Mesothelial cell of epicardium (in vitro differentiated cells): Measurements from ENCODE around the gene C5orf58. TPM values are rescaled to one million over a fixed set of nuclear protein-coding genes. Genes with fewer than 3 reads are reported as not detected.
A peak's percentile ranks its signal among the peaks of the same experiment; 100 is the strongest.

Source experiments
- DNase-seq, 2 experiments: peaks; one replicate each; pipeline ENCODE4 v3.0.0; 2021; ENCODE audit warnings: low spot score in 2 of 2; ENCODE audit not compliant: unreplicated experiment in 2 of 2
- H3K27ac Mint-ChIP-seq: 2 replicates; pipeline ENCODE4 v1.8.0; 2021; ENCODE audit warnings: mixed read lengths
- H3K27me3 Mint-ChIP-seq: 2 replicates; pipeline ENCODE4 v1.8.0; 2021; ENCODE audit warnings: low read depth, mixed read lengths
- H3K36me3 Mint-ChIP-seq: 2 replicates; pipeline ENCODE4 v1.8.0; 2021; ENCODE audit warnings: mixed read lengths
- H3K4me1 Mint-ChIP-seq: 2 replicates; pipeline ENCODE4 v1.8.0; 2021; ENCODE audit warnings: mixed read lengths
- H3K4me3 Mint-ChIP-seq: 2 replicates; pipeline ENCODE4 v1.8.0; 2021; ENCODE audit warnings: mild to moderate bottlenecking, moderate library complexity, mixed read lengths
- H3K9me3 Mint-ChIP-seq: 2 replicates; pipeline ENCODE4 v1.8.0; 2021; ENCODE audit warnings: mixed read lengths
- CTCF ChIP-seq: fragments of 200-600 bp; sonication (generic); IDR thresholded peaks from one replicate; pipeline ENCODE4 v1.5.0; 2021; ENCODE audit warnings: antibody characterized with exemption; ENCODE audit not compliant: unreplicated experiment
- total RNA-seq: library from RNA; stranded (reverse); gene quantifications from 3 replicates; pipeline ENCODE4 v1.2.1, GENCODE V29; 2021

Gene C5orf58
- total RNA-seq: not detected in 3 replicates

GRCh38 chr5:170232786-170233185 lies at the start of gene C5orf58:
TSS of gene C5orf58 (plus strand) at chr5:170232985. CDS start at chr5:170234977, 1,992 bp downstream.
- H3K4me1 Mint-ChIP-seq: no peaks in the 10 kb centered on the region
- no peaks in the 10 kb centered on the region for H3K9me3 Mint-ChIP-seq
- H3K27me3 Mint-ChIP-seq: peaks cover 4% of the 10 kb centered on the region
- no peaks in the 10 kb centered on the region for H3K36me3 Mint-ChIP-seq
- TF ChIP-seq CTCF: no peak
- no peak for DNase-seq
- no peak within 1 kb of the TSS for H3K27ac Mint-ChIP-seq
- H3K4me3 Mint-ChIP-seq: no peak within 1 kb of the TSS

- Mint-ChIP-seq H3K27ac (no peak overlapping the region), H3K4me3 (no peak overlapping the region), H3K9me3 (no peaks in the 10 kb centered on the region), H3K27me3 (no peaks in the 10 kb centered on the region), H3K4me1 (no peaks in the 10 kb centered on the region), H3K36me3 (no peaks in the 10 kb centered on the region)
- DNase-seq: peak; percentile 40 to 75
- peak; percentile 82 for TF ChIP-seq CTCF
Measured at GRCh38 chr5:170183816-170184687, 48.7 kb upstream of the C5orf58 start.

- Mint-ChIP-seq H3K27ac (no peak overlapping the region), H3K4me3 (no peak overlapping the region)
Measured at GRCh38 chr5:170184737-170185136, 48.0 kb upstream of the C5orf58 start.

GRCh38 chr5:170186156-170186555 lies 46.6 kb upstream of the C5orf58 start:
- TF ChIP-seq CTCF: no peak
- H3K27me3 Mint-ChIP-seq: peaks cover 2% of the 10 kb centered on the region
- H3K36me3 Mint-ChIP-seq: no peaks in the 10 kb centered on the region
- no peak overlapping the region for H3K4me3 Mint-ChIP-seq
- peaks cover 6% of the 10 kb centered on the region for H3K9me3 Mint-ChIP-seq
- no peak overlapping the region for H3K27ac Mint-ChIP-seq
- H3K4me1 Mint-ChIP-seq: no peaks in the 10 kb centered on the region
- no peak for DNase-seq

More at GRCh38 chr5:170184737-170185136, 48.0 kb upstream of the C5orf58 start:
- DNase-seq: no peak
- H3K36me3 Mint-ChIP-seq: no peaks in the 10 kb centered on the region
- H3K27me3 Mint-ChIP-seq: no peaks in the 10 kb centered on the region
- TF ChIP-seq CTCF: no peak
- peaks cover 5% of the 10 kb centered on the region for H3K9me3 Mint-ChIP-seq
- no peaks in the 10 kb centered on the region for H3K4me1 Mint-ChIP-seq

- no peak overlapping the region for H3K27ac Mint-ChIP-seq
- peaks cover 2% of the 10 kb centered on the region for H3K27me3 Mint-ChIP-seq
- TF ChIP-seq CTCF: no peak
- no peaks in the 10 kb centered on the region for H3K36me3 Mint-ChIP-seq
- H3K9me3 Mint-ChIP-seq: peaks cover 6% of the 10 kb centered on the region
- DNase-seq: no peak
- H3K4me1 Mint-ChIP-seq: no peaks in the 10 kb centered on the region
- H3K4me3 Mint-ChIP-seq: no peak overlapping the region
Measured at GRCh38 chr5:170186856-170187255, 45.9 kb upstream of the C5orf58 start.
